KG1 (cell line): ENCODE measurements around the gene PCYT1A.

Experiments
- DNase-seq: peaks from one replicate; lab custom pipeline; 2025; lab: John Stamatoyannopoulos, UW

Gene PCYT1A

DNA sequence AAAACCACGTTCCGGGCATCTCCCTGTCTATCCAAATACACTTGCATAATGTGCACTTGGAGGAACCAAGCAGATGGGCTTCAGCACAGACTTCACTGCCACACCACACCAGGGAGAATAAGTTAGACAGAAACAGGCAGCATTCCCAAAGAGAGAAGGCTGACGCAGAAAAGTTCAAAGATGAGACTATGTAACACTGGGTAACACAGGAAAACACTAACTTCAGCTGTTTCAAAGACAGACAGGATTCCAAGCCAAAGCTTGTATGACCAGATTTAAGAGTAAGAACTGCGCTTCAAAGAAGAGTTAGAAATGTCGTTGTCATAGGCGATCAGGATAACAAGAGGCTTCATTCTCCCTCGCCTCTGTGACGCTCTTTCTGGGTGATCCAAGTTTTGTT, 51.3 kb downstream of the PCYT1A start:
- DNase-seq = no peak

DNA sequence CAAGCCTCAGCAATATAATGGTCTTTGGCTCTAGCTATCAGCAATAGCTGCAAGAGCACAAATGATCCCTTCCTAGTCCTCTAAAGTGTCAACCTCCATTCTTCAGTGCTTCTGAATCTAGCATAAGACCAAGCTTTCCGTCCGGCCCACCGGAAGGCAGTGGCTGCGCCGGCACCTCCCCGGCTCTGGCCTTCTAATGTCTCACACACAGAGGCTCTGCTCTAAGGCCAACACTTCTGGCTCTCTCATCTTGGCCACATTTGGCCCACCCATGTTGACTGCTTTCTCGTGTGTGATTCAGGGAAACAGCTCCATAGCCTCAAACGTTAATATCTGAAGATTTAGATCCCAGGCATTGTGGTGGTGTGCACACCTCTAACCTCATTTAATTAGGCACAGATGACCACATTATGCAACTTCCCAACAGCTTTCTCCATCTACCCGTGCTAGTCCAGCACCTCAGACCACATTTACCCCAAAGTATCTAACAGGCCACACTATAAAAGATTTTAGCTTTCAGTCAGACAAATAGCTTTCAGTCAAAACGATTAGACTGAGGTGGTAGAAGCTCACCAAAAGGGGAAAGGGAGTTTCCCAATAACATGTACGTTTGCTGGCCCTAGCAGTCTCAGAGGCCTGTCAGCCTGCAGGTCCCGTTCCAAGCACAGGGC, 51.9 kb downstream of the PCYT1A start:
- DNase-seq = no peak

GRCh38 chr3:196232882-196233251, 54.7 kb downstream of the PCYT1A start:
- no peak for DNase-seq

DNA sequence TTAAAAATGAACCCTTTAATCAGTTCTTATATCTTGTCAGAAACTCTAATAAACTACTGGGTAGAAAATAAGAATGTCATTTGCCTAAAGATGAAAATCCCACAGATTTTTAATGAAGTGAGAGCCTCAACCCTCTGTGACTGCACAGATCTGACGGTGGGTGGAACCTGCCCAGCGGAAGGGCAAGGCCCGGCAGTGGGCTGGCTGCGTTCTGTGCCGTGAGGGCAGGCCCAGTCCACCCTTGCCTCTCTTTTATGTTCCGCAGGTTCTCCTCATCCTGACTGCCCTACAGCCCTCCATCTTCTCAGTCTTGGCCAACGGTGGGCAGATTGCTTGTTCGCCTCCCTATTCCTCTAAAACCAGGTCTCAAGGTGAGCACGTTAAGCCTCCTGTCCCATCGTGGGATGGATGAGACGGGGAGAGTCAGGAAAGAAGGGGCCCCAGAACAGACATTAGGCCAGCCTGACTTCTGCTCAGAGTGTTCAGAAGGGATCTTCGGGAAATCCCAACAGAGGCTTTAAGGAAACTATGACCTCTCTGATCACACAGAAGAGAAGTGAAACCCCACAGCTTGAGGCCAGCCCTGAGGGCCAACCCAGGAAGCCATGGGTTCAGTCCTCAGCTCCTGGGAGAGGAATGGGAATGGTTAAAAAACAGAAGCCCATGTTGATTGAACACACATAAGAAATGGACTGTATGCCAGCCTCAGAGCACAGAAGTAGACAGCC, 55.2 kb downstream of the PCYT1A start:
- DNase-seq = no peak

DNA sequence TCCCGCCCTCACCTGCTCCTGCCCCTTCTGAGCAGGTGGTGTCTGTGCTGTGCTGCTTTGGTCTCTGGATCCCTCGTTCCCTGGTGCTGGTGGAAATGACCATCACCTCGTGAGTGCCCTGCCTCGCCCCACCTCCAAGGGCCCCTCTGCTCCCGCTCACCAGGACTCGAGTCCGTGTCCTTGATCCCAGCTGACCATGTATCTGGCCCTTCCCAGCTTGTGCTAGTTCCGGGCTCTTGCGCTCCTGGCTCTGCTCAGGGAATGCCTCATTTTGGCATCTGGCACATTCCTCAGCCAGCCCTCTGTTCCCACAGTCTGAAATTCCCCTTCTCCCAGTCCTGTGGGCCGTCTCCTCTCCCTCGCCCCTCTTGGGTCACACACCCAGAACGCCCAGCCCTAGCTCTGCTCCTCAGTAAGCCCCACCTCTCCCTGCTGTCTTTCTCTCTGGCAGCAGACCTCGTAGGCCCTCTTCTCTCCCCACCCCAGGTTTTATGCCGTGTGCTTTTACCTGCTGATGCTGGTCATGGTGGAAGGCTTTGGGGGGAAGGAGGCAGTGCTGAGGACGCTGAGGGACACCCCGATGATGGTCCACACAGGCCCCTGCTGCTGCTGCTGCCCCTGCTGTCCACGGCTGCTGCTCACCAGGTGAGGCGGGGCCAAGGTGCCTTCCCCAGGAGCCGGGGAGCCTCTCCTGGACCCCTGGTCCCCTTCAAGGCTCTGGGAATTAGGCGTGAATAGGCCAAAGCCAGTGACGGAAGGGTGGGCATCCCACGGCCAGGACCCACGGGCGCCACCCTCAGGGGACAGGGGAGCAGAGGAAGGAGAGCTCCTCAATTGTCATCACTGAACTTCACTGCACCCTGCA, 59.7 kb downstream of the PCYT1A start:
- DNase-seq = no peak

GRCh38 chr3:196227121-196227561, 60.4 kb downstream of the PCYT1A start:
- no peak for DNase-seq

- no peak for DNase-seq
Measured at GRCh38 chr3:196225763-196226364, 61.7 kb downstream of the PCYT1A start.

DNA sequence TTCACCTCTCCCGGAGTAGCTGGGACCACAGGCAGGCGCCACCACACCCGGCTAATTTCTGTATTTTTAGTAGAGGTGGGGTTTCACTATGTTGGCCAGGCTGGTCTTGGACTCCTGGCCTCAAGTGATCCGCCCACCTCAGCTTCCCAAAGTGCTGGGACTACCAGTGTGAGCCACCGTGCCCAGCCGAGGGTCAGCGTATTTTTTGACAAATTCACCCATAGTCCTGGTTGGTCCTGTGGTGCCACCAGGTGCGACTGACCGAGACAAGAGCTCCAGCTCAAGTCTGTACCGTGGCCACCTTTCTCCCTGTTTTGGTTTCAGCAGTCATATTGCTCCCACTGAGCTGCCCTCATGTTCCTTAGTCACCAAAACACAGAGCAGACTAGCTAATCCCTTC, 62.4 kb downstream of the PCYT1A start:
- no peak for DNase-seq

- DNase-seq = no peak
Measured at GRCh38 chr3:196222876-196223595, 64.5 kb downstream of the PCYT1A start.

- no peak for DNase-seq
Measured at GRCh38 chr3:196220991-196221390, 66.5 kb downstream of the PCYT1A start.

DNA sequence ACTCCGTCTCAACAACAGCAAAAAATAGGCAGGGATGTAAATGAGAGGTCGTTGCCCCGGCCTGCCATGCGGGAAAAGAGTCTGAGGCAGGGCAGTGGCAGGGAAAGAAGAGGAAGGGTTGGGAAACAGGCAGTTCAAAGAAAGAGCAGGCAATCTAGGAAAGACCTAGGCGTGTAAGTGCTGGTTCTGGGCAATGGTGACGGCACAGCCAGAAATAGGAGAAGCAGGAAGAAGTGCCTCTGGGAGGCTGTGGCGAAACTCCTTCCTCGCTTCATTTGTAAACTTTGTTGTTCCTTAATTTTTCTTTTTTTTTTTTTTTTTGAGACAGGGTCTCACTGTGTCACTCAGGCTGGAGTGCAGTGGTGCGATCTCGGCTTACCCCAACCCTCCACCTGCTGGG, 66.9 kb downstream of the PCYT1A start:
- no peak for DNase-seq

GRCh38 chr3:196219970-196220311, 67.6 kb downstream of the PCYT1A start:
- DNase-seq = no peak

DNA sequence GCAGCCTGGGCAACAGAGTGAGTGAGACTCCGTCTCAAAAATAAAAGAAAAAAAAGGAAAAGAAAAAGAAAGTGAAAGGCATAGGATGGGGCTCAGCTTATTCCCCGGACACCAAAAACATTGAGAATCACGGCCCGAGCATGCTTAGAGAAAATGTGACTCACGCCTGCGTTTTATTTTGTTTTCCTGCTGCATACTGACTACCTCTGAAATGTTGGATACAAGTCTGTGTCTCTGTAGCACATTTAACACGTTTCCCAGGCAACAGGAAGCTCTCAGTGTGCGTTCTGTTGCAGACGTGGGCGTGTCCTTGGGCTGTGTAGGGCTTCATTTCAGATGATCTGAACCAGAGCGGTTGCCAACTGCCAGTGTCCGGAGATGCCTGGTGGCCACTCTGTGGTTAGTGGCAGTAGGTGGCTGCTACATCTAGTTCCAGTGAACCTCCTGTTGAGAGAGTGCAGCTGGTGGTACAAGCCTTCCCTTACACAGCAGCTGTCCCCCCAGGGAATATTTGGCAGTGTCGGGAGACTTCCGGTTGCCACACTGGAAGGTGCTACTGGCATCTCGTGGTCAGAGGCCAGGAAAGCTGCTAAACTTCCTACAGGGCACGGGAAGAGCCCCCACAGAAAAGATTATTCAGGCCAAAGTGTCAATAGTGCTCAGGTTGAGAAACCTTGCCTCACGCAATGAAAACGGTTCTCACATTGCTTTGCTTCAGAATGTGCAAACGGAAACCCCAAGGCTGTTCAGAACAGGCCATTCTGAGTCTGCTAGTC, 68.1 kb downstream of the PCYT1A start:
- peak; percentile 35 for DNase-seq

DNA sequence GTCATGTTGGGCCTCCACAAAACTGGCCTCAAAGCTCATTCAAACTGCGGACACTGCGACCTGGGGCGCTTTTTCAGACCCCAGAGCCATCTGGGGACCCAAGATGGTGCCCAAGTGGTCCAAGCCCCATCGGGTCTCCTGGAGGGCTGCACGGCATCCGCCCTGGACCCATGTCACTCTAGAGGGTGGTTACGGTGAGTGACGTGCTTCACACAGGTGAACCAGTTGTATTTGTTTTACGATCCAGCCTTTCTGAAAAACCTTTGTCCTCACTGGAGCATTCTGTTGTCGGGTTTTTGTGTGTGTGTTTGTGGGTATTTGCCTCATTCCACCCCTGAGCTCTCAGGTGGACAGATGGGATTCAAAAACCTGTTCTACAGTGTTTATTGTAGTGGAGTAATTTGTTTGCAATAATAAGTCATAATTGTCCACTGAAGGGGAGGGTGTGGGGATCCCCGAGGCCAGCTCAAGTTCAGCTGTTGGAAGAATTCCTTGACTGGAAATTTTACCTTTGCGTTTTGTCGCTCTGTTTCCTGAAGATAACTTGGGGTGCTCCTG, 69.3 kb downstream of the PCYT1A start:
- no peak for DNase-seq

GRCh38 chr3:196217307-196218154, 70.0 kb downstream of the PCYT1A start:
- no peak for DNase-seq

GRCh38 chr3:196216681-196217211, 70.8 kb downstream of the PCYT1A start:
- DNase-seq = no peak

GRCh38 chr3:196216089-196216564, 71.4 kb downstream of the PCYT1A start, which contains the start of gene SLC51A:
Gene SLC51A, plus strand, starts transcription at chr3:196216534. Its CDS starts 179 bp downstream, at chr3:196216713.
- DNase-seq = no peak

- no peak for DNase-seq
Measured at GRCh38 chr3:196215493-196216020, 72.0 kb downstream of the PCYT1A start.
